Measurements from ENCODE around the gene NMRK1. TPM values are rescaled to one million over a fixed set of nuclear protein-coding genes. Genes with fewer than 3 reads are reported as not detected.

NMRK1 gene
- total and polyA plus RNA-seq, 2 donors (not counting 3 experiments of a cell fraction or from before 2014, with no cell fraction given) = 24.3 to 32.6 TPM

DNA sequence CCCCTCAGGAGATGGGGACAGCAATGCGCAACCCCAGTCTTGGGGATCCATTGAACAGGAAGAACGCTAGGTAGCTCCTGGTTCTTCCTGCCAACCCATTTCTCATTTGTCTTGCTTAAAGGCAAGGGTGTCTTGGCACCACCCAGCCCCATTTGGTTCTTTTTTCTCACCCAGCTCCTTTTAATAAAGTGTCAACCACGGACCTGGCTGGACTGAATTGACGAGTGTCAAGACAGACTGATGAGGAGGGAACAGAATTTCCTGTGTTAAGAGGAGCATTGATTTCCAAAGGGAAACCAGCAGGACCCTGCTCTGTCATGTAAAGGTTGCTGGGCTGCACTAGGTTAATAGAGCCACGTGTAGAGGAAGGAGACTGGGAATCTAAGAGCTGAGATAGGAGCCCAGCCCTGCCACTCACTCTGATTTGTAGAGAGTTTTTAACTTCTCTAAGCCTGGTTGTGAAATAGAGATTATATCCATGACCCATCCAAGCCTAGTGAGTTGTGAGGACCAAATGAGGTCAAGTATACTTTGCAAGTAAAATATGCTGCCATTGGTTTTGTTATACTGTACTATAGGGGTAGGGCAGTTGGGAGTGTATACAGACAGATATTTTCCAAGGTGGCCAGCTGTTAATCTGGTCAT is 34.1 kb upstream of the NMRK1 start:
- no peak overlapping the region for H3K9ac ChIP-seq (replicated peaks; ENCODE audit: extremely low read depth, insufficient read depth, low read length)
- intact Hi-C loops (cut with micrococcal nuclease) = no loop called here
- no peak overlapping the region for H3K4me3 ChIP-seq (replicated peaks in 1 of 3; ENCODE audit: insufficient read depth in 1 of 3, low read depth in 1 of 3, low read length in 3 of 3)
- DNase-seq (ENCODE audit: low read depth, low spot score) = no peak
- no TSS peak for BruUV-seq (replicated peaks)
- peaks cover 3 to 15% of the 10 kb centered on the region in 2 experiments for H3K36me3 ChIP-seq (ENCODE audit: control insufficient read depth in 2 of 2, extremely low read depth in 1 of 2, insufficient read depth in 2 of 2, low read length in 2 of 2)
- no peaks in the 10 kb centered on the region for H3K27me3 ChIP-seq (ENCODE audit: control insufficient read depth in 2 of 2, insufficient read depth in 2 of 2, low read length in 2 of 2)
- FAIRE-seq = no peak
- H3K4me1 ChIP-seq (ENCODE audit: control insufficient read depth, extremely low read depth, insufficient read depth, low read length) = peaks cover 7% of the 10 kb centered on the region
- no peaks in the 10 kb centered on the region for H3K9me3 ChIP-seq (replicated peaks; ENCODE audit: control insufficient read depth, insufficient read depth, low read length)
- CTCF ChIA-PET = no interaction called here
- no peak overlapping the region for H3K4me2 ChIP-seq (ENCODE audit: insufficient read depth, low read length)
- TF ChIP-seq GATA2 (IDR thresholded peaks at IDR 0.05; ENCODE audit: insufficient read depth, insufficient read length, low read depth, low read length) = no peak
- TF ChIP-seq EZH2 (IDR thresholded peaks at IDR 0.05; ENCODE audit: borderline replicate concordance, low read depth, low read length, severe bottlenecking) = no peak
- TF ChIP-seq JUN (IDR thresholded peaks at IDR 0.05; ENCODE audit: borderline replicate concordance, insufficient read depth, insufficient read length, low read depth) = no peak
- no peak for TF ChIP-seq FOS (IDR thresholded peaks at IDR 0.05; ENCODE audit: borderline replicate concordance, insufficient read depth, low read length)
- TF ChIP-seq, protein P1, sequence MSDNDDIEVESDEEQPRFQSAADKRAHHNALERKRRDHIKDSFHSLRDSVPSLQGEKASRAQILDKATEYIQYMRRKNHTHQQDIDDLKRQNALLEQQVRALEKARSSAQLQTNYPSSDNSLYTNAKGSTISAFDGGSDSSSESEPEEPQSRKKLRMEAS (IDR thresholded peaks at IDR 0.05; ENCODE audit: insufficient read depth, insufficient read length) = no peak
- TF ChIP-seq POLR2A (IDR thresholded peaks at IDR 0.05; ENCODE audit: low read depth, low read length) = no peak
- TF ChIP-seq POLR2AphosphoS5 (IDR thresholded peaks at IDR 0.05; ENCODE audit: insufficient read depth, low read depth, low read length) = no peak
- TF ChIP-seq, protein P2, sequence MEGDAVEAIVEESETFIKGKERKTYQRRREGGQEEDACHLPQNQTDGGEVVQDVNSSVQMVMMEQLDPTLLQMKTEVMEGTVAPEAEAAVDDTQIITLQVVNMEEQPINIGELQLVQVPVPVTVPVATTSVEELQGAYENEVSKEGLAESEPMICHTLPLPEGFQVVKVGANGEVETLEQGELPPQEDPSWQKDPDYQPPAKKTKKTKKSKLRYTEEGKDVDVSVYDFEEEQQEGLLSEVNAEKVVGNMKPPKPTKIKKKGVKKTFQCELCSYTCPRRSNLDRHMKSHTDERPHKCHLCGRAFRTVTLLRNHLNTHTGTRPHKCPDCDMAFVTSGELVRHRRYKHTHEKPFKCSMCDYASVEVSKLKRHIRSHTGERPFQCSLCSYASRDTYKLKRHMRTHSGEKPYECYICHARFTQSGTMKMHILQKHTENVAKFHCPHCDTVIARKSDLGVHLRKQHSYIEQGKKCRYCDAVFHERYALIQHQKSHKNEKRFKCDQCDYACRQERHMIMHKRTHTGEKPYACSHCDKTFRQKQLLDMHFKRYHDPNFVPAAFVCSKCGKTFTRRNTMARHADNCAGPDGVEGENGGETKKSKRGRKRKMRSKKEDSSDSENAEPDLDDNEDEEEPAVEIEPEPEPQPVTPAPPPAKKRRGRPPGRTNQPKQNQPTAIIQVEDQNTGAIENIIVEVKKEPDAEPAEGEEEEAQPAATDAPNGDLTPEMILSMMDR (IDR thresholded peaks at IDR 0.05; ENCODE audit: extremely low read depth in 1 of 2, insufficient read depth in 1 of 2, low read depth in 1 of 2, low read length in 2 of 2) = no peak
- TF ChIP-seq MYC (IDR thresholded peaks at IDR 0.05; ENCODE audit: low read depth, low read length) = no peak
- POLR2A ChIA-PET = no interaction called here
- dilution Hi-C loops (cut with MboI; ENCODE audit: extremely low pct_ligation_motif_present, low sequenced_read_pairs) = no loop called here
- peaks cover 3% of the 10 kb centered on the region for H4K20me1 ChIP-seq (replicated peaks; ENCODE audit: control insufficient read depth, extremely low read depth, insufficient read depth, low read length)
- H3K27ac ChIP-seq (ENCODE audit: insufficient read depth, low read depth, low read length) = no peak overlapping the region
- no peaks in the 10 kb centered on the region for H3K9me1 ChIP-seq (replicated peaks; ENCODE audit: control insufficient read depth, extremely low read depth, insufficient read depth, low read length)
- H3K79me2 ChIP-seq (ENCODE audit: control insufficient read depth, insufficient read depth, low read length) = peaks cover 49% of the 10 kb centered on the region
- no peak overlapping the region for H2AFZ ChIP-seq (ENCODE audit: low read depth, low read length)

All from endothelial cell of umbilical vein (primary cell).